ENCODE data around the gene ADAM15.
A peak's percentile ranks its signal among the peaks of the same experiment; 100 is the strongest.

The ADAM15 gene

DNA sequence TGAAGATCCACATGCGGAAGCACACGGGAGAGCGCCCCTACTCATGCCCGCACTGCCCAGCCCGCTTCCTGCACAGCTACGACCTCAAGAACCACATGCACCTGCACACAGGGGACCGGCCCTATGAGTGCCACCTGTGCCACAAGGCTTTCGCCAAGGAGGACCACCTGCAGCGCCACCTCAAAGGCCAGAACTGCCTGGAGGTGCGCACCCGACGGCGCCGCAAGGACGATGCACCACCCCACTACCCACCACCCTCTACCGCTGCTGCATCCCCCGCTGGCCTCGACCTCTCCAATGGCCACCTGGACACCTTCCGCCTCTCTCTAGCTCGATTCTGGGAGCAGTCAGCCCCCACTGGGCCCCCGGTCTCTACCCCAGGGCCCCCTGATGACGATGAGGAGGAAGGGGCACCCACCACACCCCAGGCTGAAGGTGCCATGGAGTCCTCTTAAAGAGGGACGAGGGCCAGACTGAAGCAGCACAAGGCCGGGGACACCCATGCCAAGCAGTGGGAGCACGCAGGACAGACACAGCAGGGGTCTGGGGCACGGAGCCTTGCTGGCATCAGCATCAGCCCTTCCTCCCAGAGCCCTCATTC, 34.8 kb upstream of the ADAM15 start:
- no peak for DNase-seq (ENCODE audit: low spot score)
- in situ Hi-C loops (cut with MboI; ENCODE audit: low sequenced_read_pairs, unreplicated experiment), result no loop called here
- TF ChIP-seq, protein P1, sequence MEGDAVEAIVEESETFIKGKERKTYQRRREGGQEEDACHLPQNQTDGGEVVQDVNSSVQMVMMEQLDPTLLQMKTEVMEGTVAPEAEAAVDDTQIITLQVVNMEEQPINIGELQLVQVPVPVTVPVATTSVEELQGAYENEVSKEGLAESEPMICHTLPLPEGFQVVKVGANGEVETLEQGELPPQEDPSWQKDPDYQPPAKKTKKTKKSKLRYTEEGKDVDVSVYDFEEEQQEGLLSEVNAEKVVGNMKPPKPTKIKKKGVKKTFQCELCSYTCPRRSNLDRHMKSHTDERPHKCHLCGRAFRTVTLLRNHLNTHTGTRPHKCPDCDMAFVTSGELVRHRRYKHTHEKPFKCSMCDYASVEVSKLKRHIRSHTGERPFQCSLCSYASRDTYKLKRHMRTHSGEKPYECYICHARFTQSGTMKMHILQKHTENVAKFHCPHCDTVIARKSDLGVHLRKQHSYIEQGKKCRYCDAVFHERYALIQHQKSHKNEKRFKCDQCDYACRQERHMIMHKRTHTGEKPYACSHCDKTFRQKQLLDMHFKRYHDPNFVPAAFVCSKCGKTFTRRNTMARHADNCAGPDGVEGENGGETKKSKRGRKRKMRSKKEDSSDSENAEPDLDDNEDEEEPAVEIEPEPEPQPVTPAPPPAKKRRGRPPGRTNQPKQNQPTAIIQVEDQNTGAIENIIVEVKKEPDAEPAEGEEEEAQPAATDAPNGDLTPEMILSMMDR (IDR thresholded peaks at IDR 0.05; ENCODE audit: borderline replicate concordance, control extremely low read depth, extremely low read depth, insufficient read depth, missing control alignments), result no peak

GRCh38 chr1:155017041-155017945, 33.8 kb upstream of the ADAM15 start:
- TF ChIP-seq, protein P1 (IDR thresholded peaks at IDR 0.05; ENCODE audit: borderline replicate concordance, control extremely low read depth, extremely low read depth, insufficient read depth, missing control alignments), result peak; percentile 100
- in situ Hi-C loops (cut with MboI; ENCODE audit: low sequenced_read_pairs, unreplicated experiment), result no loop called here
- DNase-seq (ENCODE audit: low spot score), result peak; percentile 90

DNA sequence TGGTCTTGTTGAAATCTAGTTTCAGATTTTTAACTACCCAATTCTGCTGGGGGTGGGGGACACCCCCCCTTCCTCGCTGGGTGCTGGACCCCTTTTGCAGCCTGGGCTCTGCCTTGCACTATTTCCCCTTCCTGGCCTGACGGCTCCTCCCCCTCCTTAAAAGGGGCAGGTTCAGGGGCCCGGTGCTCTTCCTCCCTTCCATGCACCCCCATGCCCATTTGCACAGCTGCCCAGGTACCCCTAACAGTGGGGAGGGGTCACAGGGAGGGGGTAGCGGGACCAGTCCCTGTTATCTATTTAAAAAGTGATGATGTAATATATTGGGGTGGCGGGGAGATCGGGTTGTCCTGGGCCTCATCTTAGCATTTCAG, 33.2 kb upstream of the ADAM15 start:
- TF ChIP-seq, protein P1 (IDR thresholded peaks at IDR 0.05; ENCODE audit: borderline replicate concordance, control extremely low read depth, extremely low read depth, insufficient read depth, missing control alignments), result no peak
- in situ Hi-C loops (cut with MboI; ENCODE audit: low sequenced_read_pairs, unreplicated experiment), result no loop called here
- DNase-seq (ENCODE audit: low spot score), result peak; percentile 66

- no peak for DNase-seq (ENCODE audit: low spot score)
- in situ Hi-C loops (cut with MboI; ENCODE audit: low sequenced_read_pairs, unreplicated experiment), result no loop called here
- TF ChIP-seq, protein P1 (IDR thresholded peaks at IDR 0.05; ENCODE audit: borderline replicate concordance, control extremely low read depth, extremely low read depth, insufficient read depth, missing control alignments), result no peak
Measured at GRCh38 chr1:155018617-155019348, 32.3 kb upstream of the ADAM15 start.

DNA sequence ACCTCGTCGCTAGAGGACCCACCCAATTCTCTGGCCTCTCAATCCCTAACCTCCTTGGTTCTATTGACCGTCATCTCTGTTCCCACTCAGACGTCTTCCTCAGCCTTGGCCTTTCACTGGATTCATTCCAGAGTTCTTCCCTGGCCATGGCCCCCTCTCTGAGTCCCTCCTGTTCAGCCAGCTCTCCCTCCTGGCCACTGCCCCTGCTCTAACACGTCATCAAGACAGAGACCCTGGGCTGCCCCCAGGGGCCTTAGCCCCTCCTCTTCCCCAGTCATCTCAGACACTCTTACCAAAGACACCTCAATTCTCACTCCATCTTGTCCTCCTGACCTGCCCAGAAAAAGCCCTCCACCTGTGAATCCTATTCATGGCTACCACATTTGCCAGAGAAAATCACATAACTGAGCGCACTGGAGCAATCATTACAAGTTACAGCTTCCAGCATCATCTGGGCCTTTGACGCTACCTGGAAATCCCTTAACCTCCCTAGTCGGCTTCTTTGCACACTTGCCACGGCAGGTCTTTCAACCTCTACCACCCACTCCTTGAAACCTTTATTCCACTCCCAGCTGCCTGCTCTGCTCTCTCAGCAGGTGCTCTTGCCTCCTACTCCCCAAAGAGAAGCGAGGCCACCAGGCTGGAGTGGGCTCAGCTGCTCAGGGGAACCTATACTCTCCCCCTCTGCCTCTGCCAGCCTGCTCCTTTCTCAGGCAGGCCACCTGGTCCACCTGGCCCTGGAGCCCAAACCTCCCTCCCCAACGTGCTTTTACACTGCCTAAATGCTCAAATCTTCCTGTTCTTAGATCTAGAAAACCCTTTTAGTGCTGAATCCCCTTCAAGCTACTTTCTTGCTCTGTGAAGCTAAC, 31.5 kb upstream of the ADAM15 start:
- in situ Hi-C loops (cut with MboI; ENCODE audit: low sequenced_read_pairs, unreplicated experiment), result no loop called here
- TF ChIP-seq, protein P1 (IDR thresholded peaks at IDR 0.05; ENCODE audit: borderline replicate concordance, control extremely low read depth, extremely low read depth, insufficient read depth, missing control alignments), result no peak
- DNase-seq (ENCODE audit: low spot score), result no peak

All from GM13976 (cell line).